ENCODE data around the gene DNAH14.
"Not testable (repeated sequence)": the region's sequence is repeated elsewhere in the genome, so short reads cannot be mapped to it uniquely, and the experiment has no call there.

DNAH14 gene

DNA sequence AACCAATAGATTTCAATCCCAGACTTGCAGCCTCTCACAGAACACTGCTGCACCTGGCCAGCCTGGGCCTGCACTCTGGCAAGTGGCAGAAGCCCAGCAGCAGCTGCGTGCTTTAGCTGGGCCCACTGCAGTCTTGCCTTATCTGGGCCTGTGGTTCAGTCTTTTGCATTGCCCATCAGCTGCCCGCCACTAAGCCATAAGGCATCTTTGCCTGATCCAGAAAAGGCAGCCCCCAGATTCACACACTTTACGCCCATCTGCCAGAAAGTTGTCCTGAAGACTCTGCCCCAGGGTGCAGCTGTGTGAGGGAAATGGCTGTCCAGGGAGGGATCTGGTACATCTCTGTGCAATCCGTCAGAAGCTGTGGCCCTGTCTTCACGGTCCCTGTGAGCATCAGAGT lies 217.0 kb downstream of the DNAH14 start:
- no peak for DNase-seq (ENCODE audit: low read depth in 2 of 3, low spot score in 2 of 3)

DNA sequence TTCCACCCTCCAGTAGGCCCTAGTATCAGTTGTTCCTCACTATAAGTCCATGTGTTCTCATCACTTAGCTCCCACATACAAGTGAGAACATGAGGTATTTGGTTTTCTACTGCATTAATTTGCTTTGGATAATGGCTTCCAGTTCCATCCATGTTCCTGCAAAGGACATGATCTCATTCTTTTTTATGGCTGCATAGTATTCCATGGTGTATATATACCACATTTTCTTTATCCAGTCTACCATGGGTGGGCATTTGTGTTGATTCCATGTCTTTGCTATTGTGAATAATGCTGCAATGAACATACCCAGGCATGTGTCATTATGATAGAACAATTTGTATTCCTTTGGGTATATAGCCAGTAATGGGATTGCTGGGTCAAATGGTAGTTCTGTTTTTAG lies 218.3 kb downstream of the DNAH14 start:
- DNase-seq (ENCODE audit: low read depth in 2 of 3, low spot score in 2 of 3), result not testable (repeated sequence)

DNA sequence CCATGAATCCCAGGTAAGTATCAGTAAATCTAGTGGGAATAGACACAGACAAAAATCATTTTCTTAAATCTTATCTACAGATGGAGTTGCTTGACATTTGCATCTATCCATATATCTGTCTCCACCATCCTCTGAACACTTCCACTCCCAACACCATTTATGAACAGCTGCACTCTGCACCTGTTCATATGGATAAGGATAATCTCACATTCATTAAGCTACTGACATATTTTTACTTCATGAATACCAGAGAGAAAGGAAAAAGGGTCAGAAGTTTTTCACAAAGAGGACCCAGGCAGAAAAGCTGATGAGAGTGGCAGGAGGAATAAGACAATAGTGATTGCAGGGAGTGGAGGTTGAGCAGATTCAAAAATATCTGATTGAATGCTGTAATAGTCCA lies 222.6 kb downstream of the DNAH14 start:
- no peak for DNase-seq (ENCODE audit: low read depth in 2 of 3, low spot score in 2 of 3)

DNA sequence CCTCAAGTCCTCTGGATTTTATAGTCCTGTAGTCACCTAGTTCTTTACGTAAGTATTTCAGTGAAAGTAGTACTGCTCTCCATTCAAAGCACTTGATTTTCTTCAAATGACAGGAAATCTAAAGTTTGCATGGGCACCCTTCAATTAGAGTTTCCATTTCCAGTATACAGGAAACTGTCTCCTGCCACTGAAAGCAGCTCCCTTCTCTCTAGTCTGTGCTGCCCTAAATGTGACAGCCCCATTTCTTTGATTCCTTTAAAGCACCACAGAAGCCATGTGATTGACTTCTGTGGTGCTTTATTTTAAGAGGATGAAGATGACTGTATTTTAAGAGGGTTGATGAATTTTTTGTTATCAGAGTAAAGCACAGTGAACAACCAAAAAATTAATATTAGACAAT lies 226.1 kb downstream of the DNAH14 start:
- DNase-seq (ENCODE audit: low read depth in 2 of 3, low spot score in 2 of 3), result no peak

DNA sequence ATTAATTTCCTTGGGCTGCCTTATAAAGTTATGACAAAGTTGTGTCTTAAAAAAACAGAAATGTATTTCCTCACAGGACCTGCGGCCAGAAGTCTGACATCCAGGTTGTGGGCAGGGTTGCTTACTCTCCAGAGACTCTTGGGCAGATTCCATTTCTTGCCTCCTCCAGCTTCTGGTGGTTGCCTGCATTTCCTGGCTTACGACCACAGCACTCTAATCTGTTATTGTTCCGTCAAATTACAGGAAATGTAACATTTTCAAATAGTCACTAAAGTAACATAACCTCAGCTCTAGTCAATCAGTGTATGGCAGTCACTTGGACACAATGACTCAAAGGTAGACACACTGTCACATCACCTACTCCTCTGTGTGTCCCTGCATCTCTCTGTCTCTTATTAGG lies 226.8 kb downstream of the DNAH14 start:
- no peak for DNase-seq (ENCODE audit: low read depth in 2 of 3, low spot score in 2 of 3)

DNA sequence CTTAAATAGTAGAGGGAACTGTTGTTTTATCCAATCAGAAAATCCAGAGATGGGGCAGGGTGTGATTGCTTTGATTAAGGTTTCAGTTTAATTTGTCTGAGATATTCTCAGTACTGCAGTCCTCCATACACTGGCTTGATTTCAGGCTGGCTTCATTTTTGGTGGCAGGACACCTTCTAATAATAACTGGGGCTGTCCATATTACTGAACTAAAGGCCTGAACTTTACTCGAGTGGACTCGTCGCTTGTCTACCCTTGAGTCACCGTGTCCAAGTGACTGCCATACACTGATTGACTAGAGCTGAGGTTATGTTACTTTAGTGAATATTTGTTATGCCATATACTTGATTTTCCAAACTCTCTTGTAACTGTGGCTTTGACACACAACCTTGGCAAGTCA lies 228.8 kb downstream of the DNAH14 start:
- DNase-seq (ENCODE audit: low read depth in 2 of 3, low spot score in 2 of 3), result no peak

DNA sequence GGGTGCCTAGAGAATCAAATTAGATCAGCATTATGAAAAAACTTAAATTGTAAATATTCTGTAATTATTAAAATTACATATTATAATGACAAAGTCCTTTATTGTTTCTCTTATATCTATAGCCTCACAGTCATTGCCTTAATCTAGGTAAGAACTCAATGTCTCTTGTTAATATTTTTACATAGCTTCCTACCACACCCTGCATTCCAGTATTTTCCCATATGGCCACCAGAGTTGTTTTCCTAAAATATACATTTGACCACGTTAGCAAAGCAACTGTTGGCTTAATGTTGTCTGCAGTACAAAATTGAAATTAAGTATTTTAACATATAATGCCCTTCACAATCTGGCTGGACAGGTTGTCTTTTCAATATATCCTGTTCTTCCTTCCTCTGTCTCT lies 230.3 kb downstream of the DNAH14 start:
- no peak for DNase-seq (ENCODE audit: low read depth in 2 of 3, low spot score in 2 of 3)

DNA sequence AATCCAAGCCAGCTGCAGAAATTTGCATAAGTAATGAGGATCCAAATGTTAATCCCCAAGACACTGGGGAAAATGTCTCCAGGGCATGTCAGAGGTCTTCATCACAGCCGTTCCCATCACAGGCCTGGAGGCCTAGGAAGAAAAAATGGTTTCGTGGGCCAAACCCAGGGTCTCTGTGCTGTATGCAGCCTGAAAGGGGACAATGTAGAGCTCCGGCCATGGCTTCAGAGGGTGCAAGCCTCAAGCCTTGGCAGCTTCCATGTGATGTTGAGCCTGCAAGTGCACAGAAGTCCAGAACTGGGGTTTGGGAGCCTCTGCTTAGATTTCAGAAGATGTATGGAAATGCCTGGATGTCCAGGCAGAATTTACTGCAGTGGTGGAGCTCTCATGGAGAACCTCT lies 247.9 kb downstream of the DNAH14 start:
- not testable (repeated sequence) for DNase-seq (ENCODE audit: low read depth in 2 of 3, low spot score in 2 of 3)

DNA sequence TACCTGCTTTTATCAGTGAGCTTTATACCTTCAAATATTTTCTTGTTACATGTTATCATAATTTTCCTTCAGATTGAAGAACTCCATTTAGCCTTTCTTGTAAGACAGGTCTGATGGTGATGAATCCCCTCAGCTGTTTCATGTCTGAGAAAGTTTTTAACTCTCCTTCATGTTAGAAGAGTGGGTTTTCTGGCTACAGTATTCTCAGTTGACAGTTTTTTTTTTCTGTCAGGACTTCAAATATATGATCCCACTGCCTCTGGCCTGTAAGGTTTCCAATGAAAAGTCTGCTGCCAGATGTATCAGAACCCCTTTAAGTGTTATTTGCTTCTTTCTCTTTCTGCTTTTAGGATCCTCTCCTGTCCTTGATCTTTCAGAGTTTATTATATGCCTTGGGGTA lies 250.2 kb downstream of the DNAH14 start:
- no peak for DNase-seq (ENCODE audit: low read depth in 2 of 3, low spot score in 2 of 3)

DNA sequence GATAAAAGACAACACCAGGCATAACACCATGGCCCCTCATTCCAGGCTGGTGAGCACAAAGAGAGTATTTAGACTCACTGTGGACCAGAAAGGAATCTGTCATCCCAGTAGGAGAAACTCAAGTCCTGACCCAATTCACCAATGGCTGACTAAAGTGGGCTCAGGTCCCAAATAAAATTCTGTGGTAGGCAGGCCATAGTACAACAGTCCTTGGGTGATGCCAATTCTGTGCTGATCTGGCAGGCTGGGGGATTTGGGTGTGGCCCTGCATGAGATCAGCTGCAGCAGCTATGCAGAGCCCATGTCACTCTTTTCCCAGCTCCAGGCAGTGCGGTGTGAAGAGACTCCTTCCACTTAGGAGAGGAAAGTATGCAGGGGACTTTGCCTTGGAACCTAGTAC lies 253.2 kb downstream of the DNAH14 start:
- no peak for DNase-seq (ENCODE audit: low read depth in 2 of 3, low spot score in 2 of 3)

DNA sequence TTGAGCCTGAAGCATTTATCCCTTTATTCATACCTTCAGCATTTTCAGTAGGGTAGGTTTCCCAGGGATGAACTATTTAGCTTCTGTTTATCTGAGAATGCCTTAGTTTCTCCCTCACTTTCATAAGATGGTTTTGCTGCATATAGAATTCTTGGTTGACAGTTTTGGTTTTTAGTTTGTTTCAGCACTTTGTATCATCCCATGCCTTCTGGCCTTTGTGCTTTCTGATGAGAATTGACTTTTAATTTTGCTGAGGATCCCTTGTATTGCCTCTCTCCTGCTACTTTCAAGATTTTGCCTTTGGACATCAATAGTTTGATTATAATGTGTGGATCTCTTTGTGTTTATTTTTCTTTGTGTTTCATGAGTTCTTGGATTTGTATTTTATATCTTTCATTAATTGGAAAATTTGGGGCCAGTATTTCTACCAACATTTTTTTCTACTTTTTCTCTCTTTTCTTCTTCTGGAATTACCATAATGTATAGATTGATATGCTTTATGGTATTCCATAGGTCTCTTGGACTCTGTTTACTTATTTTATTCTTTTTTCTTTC lies 261.8 kb downstream of the DNAH14 start:
- DNase-seq (ENCODE audit: low read depth in 2 of 3, low spot score in 2 of 3), result no peak

DNA sequence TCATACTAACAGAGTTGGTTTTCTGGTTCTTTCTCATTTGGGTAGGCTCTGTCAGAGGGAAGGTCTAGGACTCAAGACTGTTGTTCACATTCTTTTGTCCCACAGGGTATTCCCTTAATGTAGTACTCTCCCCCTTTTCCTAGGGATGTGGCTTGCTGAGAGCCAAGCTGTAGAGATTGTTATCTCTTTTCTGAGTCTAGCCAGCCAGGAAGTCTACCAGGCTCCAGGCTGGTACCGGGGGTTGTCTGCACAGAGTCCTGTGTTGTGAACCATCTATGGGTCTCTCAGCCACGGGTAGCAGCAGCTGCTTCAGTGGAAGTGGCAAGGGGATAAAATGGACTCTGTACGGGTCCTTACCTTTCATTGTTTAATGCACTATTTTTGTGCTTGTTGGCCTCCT lies 272.0 kb downstream of the DNAH14 start:
- DNase-seq (ENCODE audit: low read depth in 2 of 3, low spot score in 2 of 3), result no peak

DNA sequence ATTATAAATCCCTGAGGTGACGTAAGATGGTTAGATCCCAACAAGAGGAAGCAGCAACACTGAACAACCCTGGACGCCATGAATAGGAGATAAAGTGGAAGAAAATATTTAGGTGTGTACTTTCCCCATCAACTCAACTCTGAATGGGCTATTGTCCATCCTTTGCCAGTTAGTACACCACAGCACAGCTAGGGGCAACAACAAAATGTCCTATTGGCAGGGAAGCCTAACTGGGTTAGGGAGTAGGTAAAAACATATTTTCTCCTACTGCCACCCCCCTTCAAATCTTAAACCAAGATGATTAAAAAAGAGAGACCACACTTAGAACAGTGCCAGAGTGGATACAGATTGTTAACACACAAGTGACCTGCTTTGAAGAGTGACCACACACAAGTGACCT lies 278.3 kb downstream of the DNAH14 start:
- no peak for DNase-seq (ENCODE audit: low read depth in 2 of 3, low spot score in 2 of 3)

DNA sequence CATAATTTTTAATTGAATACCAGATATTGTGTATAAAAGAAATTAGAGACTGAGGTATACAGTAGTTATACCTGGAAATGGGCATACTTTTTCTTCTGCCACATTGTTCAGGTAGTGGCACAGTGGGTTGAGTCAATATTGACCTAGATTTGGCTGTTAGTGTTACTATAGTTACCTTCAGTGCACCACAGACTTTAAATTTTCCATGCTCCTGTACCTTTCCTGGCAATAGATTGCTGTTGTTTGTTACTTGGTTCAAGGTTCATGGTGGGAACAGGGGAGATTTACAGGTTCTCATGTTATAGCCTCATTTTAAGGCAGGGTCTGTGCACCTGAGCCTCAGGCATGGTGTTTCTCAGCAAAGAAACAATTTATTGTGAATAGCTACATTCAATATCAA lies 279.7 kb downstream of the DNAH14 start:
- no peak for DNase-seq (ENCODE audit: low read depth in 2 of 3, low spot score in 2 of 3)

DNA sequence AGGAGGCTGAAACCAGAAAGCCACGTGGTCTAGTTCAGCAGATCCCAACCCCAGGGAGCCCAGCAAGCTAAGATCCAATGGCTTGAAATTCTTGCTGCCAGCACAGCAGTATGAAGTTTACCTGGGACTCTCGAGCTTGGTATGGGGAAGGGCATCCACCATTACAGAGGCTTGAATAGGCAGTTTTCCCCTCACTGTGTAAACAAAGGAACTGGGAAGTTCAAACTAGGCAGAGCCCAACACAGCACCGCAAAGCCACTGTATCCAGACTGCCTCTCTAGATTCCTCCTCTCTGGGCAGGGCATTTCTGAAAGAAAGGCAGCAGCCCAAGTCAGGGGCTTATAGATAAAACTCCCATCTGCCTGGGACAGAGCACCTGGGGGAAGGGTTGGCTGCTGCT lies 280.7 kb downstream of the DNAH14 start:
- not testable (repeated sequence) for DNase-seq (ENCODE audit: low read depth in 2 of 3, low spot score in 2 of 3)

DNA sequence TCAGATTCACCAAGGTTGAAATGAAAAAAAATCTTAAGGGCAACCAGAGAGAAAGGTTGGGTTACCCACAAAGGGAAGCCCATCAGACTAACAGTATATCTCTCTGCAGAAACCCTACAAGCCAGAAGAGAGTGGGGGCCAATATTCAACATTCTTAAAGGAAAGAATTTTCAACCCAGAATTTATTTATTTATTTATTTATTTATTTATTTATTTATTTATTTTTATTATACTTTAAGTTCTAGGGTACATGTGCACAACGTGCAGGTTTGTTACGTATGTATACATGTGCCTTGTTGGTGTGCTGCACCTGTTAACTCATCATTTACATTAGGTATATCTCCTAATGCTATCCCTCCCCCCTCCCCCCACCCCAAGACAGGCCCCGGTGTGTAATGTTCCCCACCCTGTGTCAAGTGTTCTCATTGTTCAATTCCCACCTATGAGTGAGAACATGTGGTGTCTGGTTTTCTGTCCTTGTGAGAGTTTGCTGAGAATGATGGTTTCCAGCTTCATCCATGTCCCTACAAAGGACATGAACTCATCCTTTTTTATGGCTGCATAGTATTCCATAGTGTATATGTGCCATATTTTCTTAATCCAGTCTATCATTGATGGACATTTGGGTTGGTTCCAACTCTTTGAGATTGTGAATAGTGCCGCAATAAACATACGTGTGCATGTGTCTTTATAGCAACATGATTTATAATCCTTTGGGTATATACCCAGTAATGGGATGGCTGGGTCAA lies 282.4 kb downstream of the DNAH14 start:
- DNase-seq (ENCODE audit: low read depth in 2 of 3, low spot score in 2 of 3), result not testable (repeated sequence)

DNA sequence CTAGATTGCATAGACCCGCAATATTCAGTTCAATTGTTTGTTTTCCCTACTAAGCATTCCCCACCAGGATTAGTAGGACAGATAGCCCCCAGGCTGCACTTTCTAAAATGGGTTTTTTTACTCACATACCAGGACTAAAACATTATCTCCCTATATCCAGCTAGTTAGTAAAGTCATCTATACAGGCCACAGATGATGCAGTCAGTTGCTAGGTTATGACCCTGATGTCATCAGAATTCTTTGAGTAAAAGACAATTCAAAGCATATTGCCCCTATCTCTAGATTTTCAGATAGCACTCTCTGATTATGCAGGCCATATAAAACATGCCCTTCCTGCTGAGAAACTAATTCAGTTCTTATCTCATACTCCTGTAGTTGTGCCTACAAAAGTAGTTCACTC lies 294.8 kb downstream of the DNAH14 start:
- DNase-seq (ENCODE audit: low read depth in 2 of 3, low spot score in 2 of 3), result no peak

DNA sequence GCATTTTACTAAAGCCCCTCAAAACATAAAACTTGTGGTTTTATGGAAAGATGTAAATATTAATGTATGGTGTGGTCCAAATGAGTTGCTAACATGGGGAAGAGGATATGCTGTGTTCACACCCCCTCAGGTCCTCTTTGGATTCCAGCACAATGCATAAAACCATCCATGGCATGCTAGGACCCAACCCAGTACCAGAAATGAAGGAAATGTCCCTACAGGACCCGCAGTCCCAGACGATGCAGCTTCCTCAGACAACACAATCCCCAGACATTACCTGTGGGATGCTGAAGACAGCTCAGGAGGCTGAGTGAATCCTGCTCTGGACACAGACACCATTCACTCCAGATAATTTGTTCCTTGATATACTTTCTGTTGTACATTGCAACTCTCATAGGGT lies 296.2 kb downstream of the DNAH14 start:
- DNase-seq (ENCODE audit: low read depth in 2 of 3, low spot score in 2 of 3), result no peak

DNA sequence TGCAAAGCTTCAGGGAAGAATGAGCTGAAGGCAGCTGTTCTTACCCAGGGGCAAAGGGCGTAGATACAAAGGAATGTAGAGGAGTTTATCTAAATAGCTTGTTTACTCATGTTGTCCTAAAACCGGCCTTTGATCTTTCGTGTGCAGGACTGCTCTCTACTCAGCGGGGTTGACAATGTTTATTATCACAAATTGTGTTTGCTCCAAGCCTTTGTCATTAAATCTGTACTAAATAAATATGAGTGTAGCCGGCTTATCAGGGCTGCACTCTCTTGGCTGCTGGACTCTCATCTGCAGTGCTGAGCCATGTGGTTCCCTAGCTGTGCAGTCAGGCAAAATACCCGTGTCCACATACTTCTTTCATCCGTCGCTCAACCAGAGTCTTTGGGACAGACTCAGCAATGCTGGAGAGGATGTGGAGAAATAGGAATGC lies 299.4 kb downstream of the DNAH14 start:
- no peak for DNase-seq (ENCODE audit: low read depth in 2 of 3, low spot score in 2 of 3)

DNA sequence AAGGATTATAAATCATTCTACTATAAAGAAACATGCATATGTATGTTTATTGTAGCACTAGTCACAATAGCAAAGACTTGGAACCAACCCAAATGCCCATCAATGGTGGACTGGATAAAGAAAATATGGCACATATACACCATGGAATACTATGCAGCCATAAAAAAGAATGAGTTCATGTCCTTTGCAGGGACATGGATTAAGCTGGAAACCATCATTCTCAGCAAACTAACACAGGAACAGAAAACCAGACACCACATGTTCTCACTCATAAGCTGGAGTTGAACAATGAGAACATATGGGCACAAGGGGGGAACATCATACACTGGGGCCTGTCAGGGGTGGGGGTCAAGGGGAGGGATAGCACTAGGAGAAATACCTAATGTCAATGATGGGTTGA lies 300.0 kb downstream of the DNAH14 start:
- DNase-seq (ENCODE audit: low read depth in 2 of 3, low spot score in 2 of 3), result not testable (repeated sequence)

DNA sequence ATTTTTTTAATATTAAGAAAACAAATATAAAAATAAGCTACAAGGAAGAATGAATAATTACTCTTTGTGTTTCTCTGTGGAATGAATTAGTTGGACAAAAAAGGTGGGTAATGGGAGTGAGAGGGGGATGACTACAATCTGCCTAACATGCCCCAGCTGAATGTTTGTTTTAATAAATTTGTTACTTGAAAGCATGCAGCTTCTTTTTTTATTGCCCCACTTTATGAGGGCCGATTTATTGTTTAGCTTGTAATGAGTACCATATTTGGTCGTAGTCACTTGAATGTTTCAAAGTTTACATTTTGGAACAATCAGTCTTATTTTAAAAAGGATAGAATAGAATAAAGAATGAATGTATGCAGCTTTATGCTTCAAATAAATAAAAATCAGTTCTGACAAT lies 301.0 kb downstream of the DNAH14 start:
- no peak for DNase-seq (ENCODE audit: low read depth in 2 of 3, low spot score in 2 of 3)

DNA sequence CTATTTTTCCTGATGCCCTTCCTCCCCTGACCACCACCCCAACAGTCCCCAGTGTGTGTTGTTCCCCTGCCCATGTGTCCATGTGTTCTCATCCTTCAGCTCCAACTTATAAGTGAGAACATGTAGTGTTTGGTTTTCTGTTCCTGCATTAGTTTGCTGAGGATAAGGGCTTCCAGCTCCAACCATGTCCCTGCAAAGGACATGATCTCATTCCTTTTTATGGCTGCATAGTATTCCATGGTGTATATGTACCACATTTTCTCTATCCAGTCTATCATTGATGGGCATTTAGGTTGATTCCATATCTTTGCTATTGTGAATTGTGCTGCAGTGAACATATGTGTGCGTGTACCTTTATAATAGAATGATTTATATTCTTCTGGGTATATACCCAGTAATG lies 303.5 kb downstream of the DNAH14 start:
- DNase-seq (ENCODE audit: low read depth in 2 of 3, low spot score in 2 of 3), result not testable (repeated sequence)

DNA sequence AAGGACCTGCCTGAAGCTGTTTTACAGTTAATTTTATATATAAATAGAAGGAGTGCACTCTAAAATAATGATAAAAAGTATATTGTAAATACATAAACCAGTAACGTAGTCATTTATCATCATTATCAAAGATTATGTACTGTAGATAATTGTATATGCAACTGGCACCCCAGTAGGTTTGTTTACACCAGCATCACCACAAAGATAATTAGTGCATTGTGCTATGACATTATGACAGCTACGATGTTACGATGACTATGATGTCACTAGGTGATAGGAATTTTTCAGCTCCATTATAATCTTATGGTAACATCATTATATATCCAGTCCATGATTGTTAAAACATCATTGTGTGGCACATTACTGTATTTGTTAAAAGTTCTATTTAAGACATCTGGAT lies 313.1 kb downstream of the DNAH14 start:
- no peak for DNase-seq (ENCODE audit: low read depth in 2 of 3, low spot score in 2 of 3)

Measured in activated CD8-positive, alpha-beta memory T cell treated with anti-CD3 and anti-CD28 coated beads for 48 hours (primary cell).